SH-SY5Y (cell line): ENCODE results near the gene SLC24A4.

ENCODE experiments used
- GATA2 ChIP-seq: IDR thresholded peaks from 2 replicates; pipeline ENCODE4 v1.6.1; 2011; ENCODE audit warnings: mild to moderate bottlenecking, low read depth, low read length
- GATA3 ChIP-seq: IDR thresholded peaks from 2 replicates; pipeline ENCODE4 v1.6.1; 2011; ENCODE audit warnings: low read depth, mild to moderate bottlenecking, low read length, moderate library complexity

DNA sequence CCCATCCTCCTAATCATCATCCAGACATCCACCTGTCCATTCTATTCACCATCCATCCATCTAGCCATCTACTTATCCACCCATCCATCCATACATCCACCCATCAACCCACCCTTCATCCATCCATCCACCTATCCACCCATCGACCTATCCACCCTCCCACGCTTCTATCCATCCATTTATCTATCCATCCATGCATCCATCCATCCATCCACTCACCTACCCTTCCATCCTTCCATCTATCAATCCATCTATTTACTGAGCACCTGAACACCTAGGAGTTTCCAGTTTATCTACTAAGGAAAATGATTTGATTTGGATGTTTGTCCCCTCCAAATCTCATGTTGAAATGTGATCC is 198.1 kb downstream of the SLC24A4 start:
- TF ChIP-seq GATA3: no peak
- TF ChIP-seq GATA2: no peak
